Fibroblast of lung (primary cell): ENCODE measurements around the gene GUCA1C.

Experiments
- EZH2 ChIP-seq: IDR thresholded peaks from 2 replicates; pipeline ENCODE4 v1.5.1; 2012; ENCODE audit warnings: low read length, control low read depth, mild to moderate bottlenecking; ENCODE audit errors: missing control alignments
- TF ChIP-seq, protein P1 (sequence below), 2 donors: IDR thresholded peaks in 1 of 2; conservative IDR thresholded peaks in 1 of 2; 1 replicate in 1 of 2; 2 replicates in 1 of 2; pipeline ENCODE4 v1.5.1; 2011 to 2012; ENCODE audit warnings: low read length in 2 of 2, control low read depth in 1 of 2, inconsistent platforms in 1 of 2, low read depth in 1 of 2, mild to moderate bottlenecking in 1 of 2

DNA sequence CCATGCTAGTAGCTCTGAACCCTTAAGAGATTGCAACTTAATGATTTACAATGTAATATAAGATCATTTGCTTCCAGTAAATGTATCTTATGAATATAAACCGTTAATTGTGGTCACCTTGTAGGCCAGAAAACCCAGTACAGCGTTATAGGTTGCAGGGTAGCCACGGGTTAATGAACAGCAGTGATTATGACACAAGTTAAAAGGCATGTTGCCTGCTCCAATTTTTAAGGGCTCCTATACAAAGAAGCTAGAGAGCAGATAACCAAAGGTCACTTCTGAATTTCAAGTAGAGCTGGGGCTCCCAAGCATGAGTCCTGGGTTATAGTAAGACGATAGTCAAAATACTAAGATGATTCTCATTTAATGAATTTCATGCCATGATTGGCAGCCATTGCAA lies 13.5 kb downstream of the GUCA1C start:
- TF ChIP-seq, protein P1, sequence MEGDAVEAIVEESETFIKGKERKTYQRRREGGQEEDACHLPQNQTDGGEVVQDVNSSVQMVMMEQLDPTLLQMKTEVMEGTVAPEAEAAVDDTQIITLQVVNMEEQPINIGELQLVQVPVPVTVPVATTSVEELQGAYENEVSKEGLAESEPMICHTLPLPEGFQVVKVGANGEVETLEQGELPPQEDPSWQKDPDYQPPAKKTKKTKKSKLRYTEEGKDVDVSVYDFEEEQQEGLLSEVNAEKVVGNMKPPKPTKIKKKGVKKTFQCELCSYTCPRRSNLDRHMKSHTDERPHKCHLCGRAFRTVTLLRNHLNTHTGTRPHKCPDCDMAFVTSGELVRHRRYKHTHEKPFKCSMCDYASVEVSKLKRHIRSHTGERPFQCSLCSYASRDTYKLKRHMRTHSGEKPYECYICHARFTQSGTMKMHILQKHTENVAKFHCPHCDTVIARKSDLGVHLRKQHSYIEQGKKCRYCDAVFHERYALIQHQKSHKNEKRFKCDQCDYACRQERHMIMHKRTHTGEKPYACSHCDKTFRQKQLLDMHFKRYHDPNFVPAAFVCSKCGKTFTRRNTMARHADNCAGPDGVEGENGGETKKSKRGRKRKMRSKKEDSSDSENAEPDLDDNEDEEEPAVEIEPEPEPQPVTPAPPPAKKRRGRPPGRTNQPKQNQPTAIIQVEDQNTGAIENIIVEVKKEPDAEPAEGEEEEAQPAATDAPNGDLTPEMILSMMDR (conservative IDR thresholded peaks at IDR 0.05 in 1 of 2, IDR thresholded peaks at IDR 0.05 in 1 of 2; ENCODE audit: low read depth in 1 of 2, low read length in 2 of 2): no peak
- TF ChIP-seq EZH2: no peak
